Skeletal muscle tissue (tissue), 4 donors: ENCODE data around the gene SEC22A. TPM values are rescaled to one million over a fixed set of nuclear protein-coding genes. Genes with fewer than 3 reads are reported as not detected.

Experiments
- H3K27ac ChIP-seq: one replicate; pipeline ENCODE4 v1.7.0; 2013; ENCODE audit warnings: mild to moderate bottlenecking, low read depth, low read length, inconsistent platforms
- H3K27me3 ChIP-seq, 3 donors: one replicate each; pipeline ENCODE4 v1.7.0; 2013; ENCODE audit warnings: low read length in 3 of 3; ENCODE audit not compliant: control insufficient read depth in 3 of 3, insufficient read depth in 3 of 3
- H3K36me3 ChIP-seq, 3 donors: one replicate each; pipeline ENCODE4 v1.7.0; 2013; ENCODE audit warnings: low read length in 3 of 3; ENCODE audit not compliant: control insufficient read depth in 3 of 3, insufficient read depth in 3 of 3
- H3K4me1 ChIP-seq, 3 donors: one replicate each; pipeline ENCODE4 v1.7.0; 2013; ENCODE audit warnings: low read length in 3 of 3, mild to moderate bottlenecking in 3 of 3; ENCODE audit not compliant: control insufficient read depth in 3 of 3, insufficient read depth in 3 of 3
- H3K4me3 ChIP-seq, 3 donors: one replicate each; pipeline ENCODE4 v1.7.0; 2013; ENCODE audit warnings: low read length in 3 of 3
- H3K9ac ChIP-seq, 3 donors: one replicate each; pipeline ENCODE4 v1.7.0; 2013; ENCODE audit warnings: low read length in 3 of 3, mild to moderate bottlenecking in 3 of 3, moderate library complexity in 2 of 3, low read depth in 1 of 3
- H3K9me3 ChIP-seq, 3 donors: one replicate each; pipeline ENCODE4 v1.7.0; 2013; ENCODE audit warnings: low read length in 3 of 3; ENCODE audit not compliant: control insufficient read depth in 3 of 3
- total RNA-seq: library from RNA; depleted of rRNA; stranded (reverse); fragments of >200 nt; gene quantifications from one replicate; pipeline ENCODE4 v1.2.3, GENCODE V29; 2014
- donor health status: Osteomylitis.

SEC22A gene
- total RNA-seq, 1 donor from 2014 or later = 54.8 TPM

GRCh38 chr3:123290107-123290930, 88.6 kb downstream of the SEC22A start:
- Histone ChIP-seq H3K27me3 (peaks cover 8 to 17% (median 10%) of the 10 kb centered on the region in 3 donors), H3K4me1 (no peaks in the 10 kb centered on the region), H3K9me3 (no peaks in the 10 kb centered on the region), H3K4me3 (no peak overlapping the region), H3K36me3 (no peaks in the 10 kb centered on the region), H3K9ac (no peak overlapping the region), H3K27ac (no peak overlapping the region)

GRCh38 chr3:123290962-123291361, 89.2 kb downstream of the SEC22A start:
- Histone ChIP-seq H3K9ac (no peak overlapping the region), H3K4me3 (no peak overlapping the region), H3K36me3 (no peaks in the 10 kb centered on the region), H3K4me1 (no peaks in the 10 kb centered on the region), H3K27me3 (peaks cover 8 to 20% (median 16%) of the 10 kb centered on the region in 3 donors), H3K27ac (no peak overlapping the region), H3K9me3 (no peaks in the 10 kb centered on the region)

DNA sequence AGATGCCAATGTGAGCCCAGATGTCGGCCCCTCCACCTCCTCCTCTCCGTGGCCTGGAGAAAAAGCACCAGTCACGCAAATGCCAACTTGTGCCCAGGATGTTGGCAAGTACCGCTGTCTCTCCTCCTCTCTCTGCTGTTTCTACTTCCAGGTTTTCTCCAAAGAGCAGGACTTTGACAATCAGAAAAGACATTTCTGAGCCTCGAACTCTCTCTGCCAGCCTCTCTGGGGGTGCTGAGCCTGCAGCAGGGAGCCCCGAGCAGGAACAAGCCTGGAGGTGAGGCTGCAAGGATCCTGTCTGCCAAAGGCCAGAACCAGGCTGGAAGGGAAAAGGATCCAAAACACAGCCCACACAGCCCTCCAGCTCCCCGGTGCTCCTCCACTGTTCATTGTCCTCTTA, 89.7 kb downstream of the SEC22A start:
- Histone ChIP-seq H3K4me3 (no peak overlapping the region), H3K27me3 (peaks cover 8 to 20% (median 16%) of the 10 kb centered on the region in 3 donors), H3K9ac (no peak overlapping the region), H3K36me3 (no peaks in the 10 kb centered on the region), H3K9me3 (no peaks in the 10 kb centered on the region), H3K27ac (no peak overlapping the region), H3K4me1 (no peaks in the 10 kb centered on the region)

GRCh38 chr3:123292321-123293310, 90.9 kb downstream of the SEC22A start:
- H3K36me3 ChIP-seq = no peaks in the 10 kb centered on the region
- no peak overlapping the region for H3K27ac ChIP-seq

DNA sequence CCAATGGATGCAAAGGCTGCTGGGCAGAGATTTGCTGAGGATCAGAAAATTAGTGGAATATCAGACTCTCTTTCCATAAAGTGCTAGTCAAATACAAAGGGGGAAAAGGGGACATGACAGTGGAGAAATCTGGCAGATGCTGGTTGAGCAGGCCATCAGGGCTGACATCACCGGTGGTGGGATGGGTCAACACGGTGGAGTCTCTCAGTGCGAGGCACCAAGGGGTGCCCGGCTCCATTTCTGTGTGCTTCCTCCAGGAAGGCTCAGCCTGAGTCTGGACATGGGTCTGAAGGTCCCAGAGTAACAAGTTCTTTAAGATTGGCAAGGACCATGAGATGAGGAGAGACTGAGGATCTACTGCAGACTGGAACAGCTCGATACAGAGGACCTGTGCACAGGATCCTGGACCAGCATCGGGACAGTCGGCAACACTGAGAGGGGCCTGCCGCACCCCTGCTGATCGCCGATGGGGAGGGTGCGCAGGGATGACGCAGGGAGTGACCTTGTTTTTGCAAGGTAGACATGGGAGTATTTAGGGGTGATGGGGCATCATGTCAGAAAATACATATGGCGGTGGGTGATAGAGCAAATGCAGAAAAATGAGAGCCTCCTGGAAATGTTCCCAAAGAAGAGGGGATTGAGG, 92.7 kb downstream of the SEC22A start:
- H3K9ac ChIP-seq = no peak overlapping the region
- H3K27ac ChIP-seq = no peak overlapping the region
- no peaks in the 10 kb centered on the region for H3K9me3 ChIP-seq
- H3K4me3 ChIP-seq = no peak overlapping the region
- no peaks in the 10 kb centered on the region for H3K4me1 ChIP-seq
- H3K36me3 ChIP-seq = no peaks in the 10 kb centered on the region
- peaks cover 8 to 20% (median 16%) of the 10 kb centered on the region in 3 donors for H3K27me3 ChIP-seq

More at GRCh38 chr3:123292321-123293310, 90.9 kb downstream of the SEC22A start:
- Histone ChIP-seq H3K4me3 (no peak overlapping the region), H3K9me3 (no peaks in the 10 kb centered on the region), H3K27me3 (peaks cover 8 to 20% (median 16%) of the 10 kb centered on the region in 3 donors), H3K9ac (no peak overlapping the region), H3K4me1 (no peaks in the 10 kb centered on the region)

DNA sequence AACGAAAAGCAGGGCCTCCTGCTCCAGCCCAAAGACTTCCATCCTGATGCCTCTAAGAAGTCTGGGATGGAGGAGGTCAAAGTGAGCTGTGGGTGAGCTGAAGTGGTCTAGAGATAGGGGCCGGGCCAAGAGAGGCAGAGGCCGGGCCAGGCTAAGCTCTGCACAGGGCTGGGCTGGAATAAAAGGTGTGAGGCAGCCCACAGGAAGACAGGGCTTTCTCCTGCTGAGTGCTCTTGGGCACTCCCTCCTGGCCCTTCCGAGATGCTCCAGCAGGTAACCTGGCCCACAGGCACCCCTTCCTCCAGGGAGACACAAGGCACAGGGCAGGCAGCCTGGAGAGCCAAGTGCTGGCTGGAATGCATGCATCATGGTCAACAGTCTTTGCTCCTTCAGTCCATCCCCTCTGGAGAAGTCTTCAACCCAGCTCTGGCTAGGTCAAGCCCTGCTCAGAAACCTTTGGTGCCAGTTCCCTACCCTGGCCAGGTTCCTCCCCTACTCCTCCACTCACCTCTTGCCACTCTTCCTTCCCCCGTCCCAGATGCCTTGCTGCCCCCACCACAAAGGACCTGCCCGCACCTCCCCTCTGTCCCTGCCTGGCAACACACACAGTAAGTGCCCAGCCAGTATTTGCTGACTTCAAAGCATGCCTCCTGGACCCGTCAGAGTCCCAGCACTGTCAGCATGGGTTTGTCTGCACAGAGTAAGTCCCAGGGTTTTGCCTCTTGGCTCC, 93.6 kb downstream of the SEC22A start:
- peaks cover 8 to 20% (median 16%) of the 10 kb centered on the region in 3 donors for H3K27me3 ChIP-seq
- H3K9me3 ChIP-seq = no peaks in the 10 kb centered on the region
- H3K27ac ChIP-seq = no peak overlapping the region
- peaks cover 0 to 2% (median 0%) of the 10 kb centered on the region in 3 donors for H3K36me3 ChIP-seq
- no peaks in the 10 kb centered on the region for H3K4me1 ChIP-seq
- no peak overlapping the region for H3K9ac ChIP-seq
- H3K4me3 ChIP-seq = no peak overlapping the region

DNA sequence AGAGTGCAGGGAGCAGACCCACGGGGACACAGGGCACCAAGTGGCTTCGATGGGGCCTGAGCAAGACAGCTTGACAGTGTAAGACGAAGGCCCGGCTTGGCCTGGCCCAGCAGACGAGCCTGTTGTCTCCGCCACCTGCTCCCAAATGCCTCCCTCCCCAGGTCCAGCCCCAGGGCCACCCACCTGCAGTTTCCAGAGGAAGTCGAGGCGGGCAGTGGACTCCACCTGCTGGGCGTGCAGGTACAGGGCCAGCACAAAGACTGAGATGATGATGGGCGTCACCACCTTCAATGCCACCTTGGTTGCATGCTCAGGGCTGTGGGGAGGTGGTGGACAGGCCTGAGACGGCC, 94.1 kb downstream of the SEC22A start:
- H3K9me3 ChIP-seq = no peaks in the 10 kb centered on the region
- H3K27ac ChIP-seq = no peak overlapping the region
- H3K4me1 ChIP-seq = no peaks in the 10 kb centered on the region
- H3K9ac ChIP-seq = no peak overlapping the region
- H3K36me3 ChIP-seq = peaks cover 0 to 2% (median 0%) of the 10 kb centered on the region in 3 donors
- H3K27me3 ChIP-seq = peaks cover 8 to 20% (median 16%) of the 10 kb centered on the region in 3 donors
- H3K4me3 ChIP-seq = no peak overlapping the region

DNA sequence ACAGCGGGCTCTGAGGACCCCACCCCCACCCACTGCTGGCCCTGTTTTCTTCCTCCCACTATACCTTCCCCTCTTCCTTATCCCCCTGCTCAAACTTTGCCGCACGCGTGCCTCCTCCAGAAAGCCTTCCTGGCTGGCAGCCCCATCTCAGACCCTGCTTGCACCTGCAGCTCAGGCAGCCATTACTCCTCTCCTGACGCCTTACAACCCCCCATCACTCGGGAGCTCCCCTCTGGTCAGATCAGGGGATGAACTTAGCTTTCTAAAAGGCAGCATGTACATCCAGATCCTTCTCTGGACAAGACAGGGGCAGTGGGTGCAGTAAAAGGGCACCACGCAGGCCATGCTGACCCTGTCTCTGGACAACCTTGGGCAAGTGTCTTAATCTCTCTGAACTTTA, 94.5 kb downstream of the SEC22A start:
- no peak overlapping the region for H3K27ac ChIP-seq
- H3K27me3 ChIP-seq = peaks cover 6 to 21% (median 16%) of the 10 kb centered on the region in 3 donors
- no peaks in the 10 kb centered on the region for H3K4me1 ChIP-seq
- H3K9ac ChIP-seq = no peak overlapping the region
- no peaks in the 10 kb centered on the region for H3K9me3 ChIP-seq
- peaks cover 0 to 2% (median 0%) of the 10 kb centered on the region in 3 donors for H3K36me3 ChIP-seq
- no peak overlapping the region for H3K4me3 ChIP-seq
